GM19395 (cell line): ENCODE measurements around the gene CACNA2D1.
"Not testable (repeated sequence)": the region's sequence is repeated elsewhere in the genome, so short reads cannot be mapped to it uniquely, and the experiment has no call there.

Source experiments
- ATAC-seq: cut with Tn5 transposase; IDR thresholded peaks from one replicate; pipeline ENCODE4 v1.9.1; 2021; ENCODE audit warnings: mild to moderate bottlenecking, moderate library complexity; ENCODE audit not compliant: unreplicated experiment

Gene CACNA2D1

DNA sequence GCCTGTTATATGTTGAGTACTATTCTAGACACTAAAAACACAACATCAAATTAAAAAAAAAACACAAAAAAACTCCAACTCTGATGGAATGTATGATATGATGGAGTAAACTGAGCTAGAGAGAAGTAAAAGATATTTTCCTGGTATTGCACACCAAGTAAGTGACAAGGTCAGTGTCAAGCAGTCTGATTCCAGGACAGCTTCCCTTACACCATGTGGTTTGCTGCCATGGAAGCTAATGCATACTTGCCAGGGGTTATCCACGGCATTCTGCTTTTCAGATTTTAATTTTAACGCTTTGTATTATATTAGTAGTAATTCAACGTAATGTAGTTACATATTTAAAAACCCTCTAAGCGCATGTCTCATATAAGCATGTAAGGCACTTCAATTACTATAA is 48.4 kb downstream of the CACNA2D1 start:
- no peak for ATAC-seq

DNA sequence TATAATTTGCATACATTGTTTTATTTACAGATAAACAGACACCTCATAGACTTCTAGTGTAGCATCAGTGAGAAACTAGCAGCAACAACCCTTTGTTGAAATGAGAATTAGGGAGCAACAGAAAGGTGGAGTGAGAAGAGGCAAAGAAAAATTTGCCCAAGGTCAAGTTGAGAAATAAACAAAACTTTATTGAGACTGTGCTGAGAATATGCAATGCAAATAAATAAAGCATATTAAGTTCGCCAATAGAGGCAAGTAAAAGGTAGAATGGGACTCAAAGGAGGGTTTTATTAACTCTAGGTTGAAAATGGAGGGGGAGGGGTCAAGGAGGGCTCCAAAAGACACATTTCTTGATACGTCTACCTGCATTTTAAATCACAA is 49.7 kb downstream of the CACNA2D1 start:
- ATAC-seq: no peak

DNA sequence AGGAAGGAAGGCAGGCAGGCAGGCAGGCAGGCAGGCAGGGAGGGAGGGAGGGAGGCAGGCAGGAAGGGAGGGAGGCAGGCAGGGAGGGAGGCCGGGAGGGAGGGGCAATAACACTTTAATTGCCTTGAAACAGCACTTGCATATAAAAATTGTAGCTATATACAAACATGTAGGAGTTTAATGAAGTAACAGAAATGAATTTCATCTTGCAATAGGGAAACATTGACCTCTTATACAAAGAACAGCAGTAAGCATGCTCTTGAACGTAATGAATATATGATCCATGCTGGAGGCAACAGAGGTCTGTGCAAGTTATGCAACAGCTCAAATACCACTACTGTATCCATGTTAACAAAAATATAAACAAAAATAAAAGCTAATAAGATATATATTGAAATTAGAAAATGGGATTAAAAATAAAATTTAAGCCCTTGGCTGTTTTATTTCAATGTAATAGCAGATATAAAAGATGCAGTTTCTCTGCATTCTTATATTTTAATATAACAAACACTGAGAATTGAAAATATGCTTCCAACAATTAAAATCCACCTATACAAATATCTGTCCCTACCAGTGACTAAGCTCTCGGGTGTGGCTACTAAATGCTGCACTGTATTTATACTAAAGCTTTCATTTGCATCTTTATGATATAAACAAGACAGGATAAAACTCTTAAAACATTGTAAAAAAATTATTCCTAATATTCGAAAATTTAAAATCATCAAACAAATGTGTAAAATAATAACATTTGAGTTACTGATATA is 50.3 kb downstream of the CACNA2D1 start:
- no peak for ATAC-seq

DNA sequence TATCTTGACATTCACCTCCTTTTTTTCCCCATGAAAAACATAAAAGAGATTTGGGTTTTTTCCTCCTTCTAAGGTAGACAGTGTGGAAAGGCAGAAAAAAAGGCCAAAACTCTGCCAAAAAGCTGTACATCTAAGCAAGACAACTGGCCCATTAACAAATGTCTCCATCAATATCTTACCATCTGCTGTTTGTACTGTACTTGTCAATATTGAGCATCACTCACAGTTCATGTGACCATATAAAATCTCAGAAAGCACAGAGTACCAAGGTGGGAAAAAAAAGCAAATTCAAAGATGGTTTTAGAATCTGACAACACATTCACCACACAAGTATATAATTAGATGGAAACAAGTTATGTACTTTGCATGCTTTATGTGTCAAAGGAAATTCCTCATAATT is 52.6 kb downstream of the CACNA2D1 start:
- ATAC-seq: no peak

DNA sequence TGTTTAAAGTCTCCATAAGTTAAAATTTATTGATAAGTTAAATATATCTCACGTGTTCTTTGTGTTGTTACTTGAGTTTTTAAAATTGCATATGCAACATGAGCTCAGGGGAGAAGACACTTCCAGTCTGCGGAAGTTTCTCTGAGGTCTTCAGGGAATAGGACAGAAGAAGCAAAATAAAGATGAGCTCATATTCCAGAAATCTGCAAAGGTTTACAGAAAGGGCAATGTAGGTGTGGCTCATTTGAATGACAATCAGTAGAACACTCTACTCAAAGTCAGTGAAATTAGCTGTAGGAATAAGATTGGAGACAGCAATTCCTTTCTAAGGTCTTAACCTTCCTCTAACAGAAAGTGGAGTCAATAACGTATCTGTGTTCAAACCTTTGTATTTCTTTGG is 53.7 kb downstream of the CACNA2D1 start:
- no peak for ATAC-seq

DNA sequence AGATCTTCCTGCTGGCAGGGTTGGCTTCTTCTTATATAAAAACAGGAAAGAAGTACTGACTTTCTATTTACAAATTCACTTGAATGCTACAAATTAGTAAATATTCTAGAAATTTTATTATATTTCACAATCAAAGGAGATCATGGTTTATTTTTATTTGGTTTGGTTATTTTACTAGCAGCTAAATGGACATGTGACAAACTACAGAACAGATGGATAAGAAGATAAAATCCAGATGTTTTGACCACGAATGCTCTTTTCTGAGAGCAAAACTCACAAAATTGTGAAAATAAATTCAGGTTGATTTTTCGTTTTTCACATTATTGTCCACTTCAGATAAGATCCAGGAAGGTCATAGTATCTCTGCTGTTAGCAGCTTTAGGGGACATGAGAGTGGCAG is 55.4 kb downstream of the CACNA2D1 start:
- ATAC-seq: no peak

DNA sequence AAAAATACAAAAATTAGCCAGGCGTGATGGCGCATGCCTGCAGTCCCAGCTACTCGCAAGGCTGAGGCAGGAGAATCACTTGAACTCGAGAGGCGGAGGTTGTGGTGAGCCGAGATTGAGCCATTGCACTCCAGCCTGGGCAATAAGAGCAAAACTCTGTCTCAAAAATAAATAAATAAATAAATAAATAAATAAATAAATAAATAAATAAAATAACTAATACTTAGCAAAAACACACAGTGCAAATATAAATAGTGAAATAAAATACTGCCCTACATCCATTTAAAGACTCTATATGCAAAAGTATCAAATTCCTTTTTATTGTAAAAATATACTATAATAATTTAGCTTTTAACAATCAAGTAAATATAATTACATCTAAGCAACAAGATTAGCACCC is 57.0 kb downstream of the CACNA2D1 start:
- not testable (repeated sequence) for ATAC-seq

DNA sequence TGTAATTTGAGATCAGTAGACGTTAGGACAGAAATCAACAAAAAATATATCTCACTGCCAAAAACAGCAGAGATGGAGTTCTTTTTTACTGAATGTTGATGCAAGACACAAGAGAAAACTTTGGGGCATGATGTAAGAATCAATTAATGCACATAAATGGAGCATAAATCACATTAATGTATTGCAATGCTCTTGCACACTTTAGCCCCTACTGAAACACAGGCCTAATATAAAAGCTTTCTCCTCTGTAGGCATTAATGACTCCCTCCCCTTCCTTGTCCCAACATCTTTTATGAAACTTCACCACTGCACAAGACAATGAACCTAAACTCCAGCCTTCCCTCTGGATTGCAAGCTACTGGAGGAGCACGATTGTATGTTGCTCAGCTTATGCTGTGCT is 58.8 kb downstream of the CACNA2D1 start:
- ATAC-seq: no peak

DNA sequence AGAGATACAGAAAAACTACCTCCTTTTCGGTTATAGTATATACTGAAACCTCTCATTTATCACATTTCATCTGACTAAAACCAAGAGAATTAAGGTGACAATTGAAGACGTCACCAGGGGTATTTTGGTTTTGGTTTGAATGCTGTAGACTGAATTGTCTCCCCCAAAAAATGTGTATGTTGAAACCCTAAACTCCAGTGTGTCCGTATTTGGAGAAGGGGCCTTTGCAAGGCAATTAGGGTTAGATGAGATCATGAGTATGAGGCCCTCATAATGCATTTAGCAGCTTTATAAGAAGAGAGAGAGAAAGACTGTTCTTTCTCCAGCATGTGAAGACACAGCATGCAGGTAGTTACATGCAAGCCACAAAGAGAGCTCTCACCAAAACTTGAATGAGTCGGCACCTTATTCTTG is 59.5 kb downstream of the CACNA2D1 start:
- peak; percentile 60 for ATAC-seq

DNA sequence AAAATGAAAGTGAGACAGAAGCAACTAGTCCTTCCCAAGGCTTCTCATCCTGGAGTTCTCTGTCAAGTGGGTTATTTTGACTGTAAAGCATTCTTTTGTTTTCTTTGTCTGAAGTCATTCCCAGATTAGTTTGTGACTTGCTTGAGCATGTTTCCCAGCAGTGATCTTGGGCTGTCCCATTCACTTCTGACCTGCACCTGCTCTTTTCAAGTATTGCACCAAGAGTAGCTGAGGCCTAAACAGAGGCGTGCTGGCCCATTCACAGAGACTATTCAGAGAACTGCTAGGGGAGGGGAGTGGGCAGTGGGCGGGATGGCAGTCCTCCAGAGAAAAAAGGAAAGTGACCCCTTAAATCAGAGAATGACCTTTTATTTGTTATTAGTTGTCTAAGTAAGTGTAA is 61.3 kb downstream of the CACNA2D1 start:
- no peak for ATAC-seq

DNA sequence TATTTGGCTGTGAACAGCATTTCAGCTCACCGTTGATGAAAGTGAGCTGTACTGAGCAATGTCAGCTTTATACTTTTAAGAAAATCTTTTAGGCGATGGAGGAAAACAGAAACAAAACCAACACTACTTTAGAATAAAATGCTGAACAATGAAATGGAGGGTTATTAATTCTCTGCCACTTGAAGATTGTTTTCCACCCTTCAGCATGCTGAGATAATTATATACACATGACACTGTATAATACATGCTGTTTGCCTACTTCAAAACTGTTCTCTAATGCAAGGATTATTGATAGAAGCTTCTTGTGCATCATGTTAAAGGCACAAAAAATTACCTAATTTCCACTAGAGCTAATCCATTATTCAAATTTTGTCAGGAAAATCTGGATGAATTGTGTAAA is 66.8 kb downstream of the CACNA2D1 start:
- no peak for ATAC-seq

DNA sequence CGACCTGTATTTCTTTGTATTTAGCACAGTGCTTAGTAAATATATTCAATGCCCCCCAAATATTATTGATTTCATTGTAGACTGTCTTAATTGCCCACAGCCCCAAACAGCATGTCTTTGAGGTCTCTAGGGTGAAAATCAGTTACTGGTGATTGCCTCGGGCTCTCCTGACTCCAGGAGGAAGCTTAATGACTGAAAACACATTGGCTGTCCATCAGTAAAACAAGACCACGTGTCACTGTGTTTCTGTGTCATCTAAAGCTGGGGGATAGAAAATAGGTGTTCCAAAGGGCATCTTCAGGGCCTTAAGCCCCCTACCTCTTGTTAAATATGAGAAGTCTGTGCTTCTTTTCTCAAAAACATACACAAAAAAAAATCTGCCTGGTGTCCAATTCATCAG is 67.9 kb downstream of the CACNA2D1 start:
- no peak for ATAC-seq

DNA sequence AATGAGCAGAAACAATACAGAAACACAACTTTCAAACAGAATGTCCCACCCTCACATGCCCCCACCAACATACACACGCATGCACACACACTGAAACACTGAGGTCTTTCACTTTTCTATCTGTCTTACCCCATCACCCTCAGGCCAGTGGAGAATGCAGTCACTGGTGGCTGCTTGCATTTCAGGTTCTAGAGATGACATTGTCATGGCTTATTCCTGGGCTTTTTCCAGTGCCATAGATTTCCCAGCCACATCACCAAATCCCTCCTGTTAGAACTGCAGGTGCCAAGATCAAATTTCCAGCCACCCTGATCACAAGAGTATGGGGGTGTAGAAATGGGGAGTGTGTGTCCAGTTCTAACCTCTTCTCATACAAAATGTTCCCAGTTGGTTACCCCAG is 68.4 kb downstream of the CACNA2D1 start:
- ATAC-seq: no peak

DNA sequence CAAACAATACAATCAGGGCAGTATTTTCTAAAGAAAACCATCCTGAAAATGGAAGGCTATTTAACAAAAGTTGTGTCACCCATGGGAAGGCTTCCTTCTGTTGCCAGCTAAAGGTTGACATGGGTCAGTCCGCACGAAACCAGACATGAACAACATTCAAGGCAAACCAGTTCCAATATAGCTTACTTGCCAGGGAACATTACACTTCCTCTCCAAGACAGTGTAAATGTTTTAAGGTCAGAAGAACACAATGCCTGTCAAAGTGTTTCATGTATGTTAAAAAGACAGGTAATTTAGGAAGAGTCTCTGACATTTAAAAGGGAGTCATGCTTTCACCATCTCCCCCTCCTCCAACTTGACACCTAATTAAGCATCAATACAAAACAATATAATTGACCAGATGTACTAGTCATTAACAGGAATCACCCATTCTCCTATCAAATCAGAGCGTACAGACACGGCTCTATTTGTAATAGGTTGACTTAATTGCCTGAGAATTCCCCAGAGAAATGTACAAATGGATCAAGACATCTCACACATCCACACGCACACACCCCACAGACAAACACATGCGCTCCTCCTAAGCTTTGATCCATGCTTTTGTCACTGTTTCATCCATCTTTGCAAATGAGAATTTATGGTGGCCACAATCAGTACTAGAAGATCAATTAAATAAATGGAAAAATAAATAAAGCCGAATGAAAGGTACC is 69.5 kb downstream of the CACNA2D1 start:
- ATAC-seq: no peak

DNA sequence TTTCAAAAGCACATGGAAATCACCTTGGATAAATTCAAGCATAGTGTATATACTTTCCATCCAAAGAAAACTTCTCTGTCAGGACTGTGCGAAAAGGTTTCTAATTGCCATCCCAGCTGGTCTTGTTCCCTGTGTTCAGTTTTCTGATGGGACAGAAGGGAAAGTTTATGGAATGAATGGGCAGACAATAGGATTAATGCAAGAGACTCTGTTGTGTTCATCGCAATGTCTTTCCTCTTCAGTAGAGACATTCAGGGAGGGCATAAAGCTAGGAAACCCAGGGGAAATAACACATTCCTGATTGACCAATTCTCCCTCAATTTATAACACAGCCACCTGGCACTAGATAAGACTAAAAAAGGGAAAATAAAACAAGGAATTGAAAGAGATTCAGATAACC is 78.9 kb downstream of the CACNA2D1 start:
- no peak for ATAC-seq

DNA sequence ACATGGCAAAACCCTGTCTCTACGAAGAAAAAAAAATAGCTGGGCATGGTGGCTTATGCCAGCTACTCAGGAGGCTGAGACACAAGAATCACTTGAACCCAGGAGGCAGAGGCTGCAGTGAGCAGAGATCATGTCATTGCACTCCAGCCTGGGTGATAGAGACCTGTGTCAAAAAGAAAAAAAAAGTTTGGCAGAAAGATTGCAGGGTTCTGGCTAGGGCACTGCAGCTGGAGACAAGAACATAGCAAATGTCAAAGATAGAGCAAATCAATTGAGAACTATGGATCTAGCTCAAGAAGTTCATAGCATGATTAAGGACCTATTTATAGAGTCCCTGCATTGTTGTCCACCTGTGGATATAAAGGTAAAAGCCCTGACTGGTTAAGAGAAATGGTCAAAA is 79.5 kb downstream of the CACNA2D1 start:
- ATAC-seq: no peak

DNA sequence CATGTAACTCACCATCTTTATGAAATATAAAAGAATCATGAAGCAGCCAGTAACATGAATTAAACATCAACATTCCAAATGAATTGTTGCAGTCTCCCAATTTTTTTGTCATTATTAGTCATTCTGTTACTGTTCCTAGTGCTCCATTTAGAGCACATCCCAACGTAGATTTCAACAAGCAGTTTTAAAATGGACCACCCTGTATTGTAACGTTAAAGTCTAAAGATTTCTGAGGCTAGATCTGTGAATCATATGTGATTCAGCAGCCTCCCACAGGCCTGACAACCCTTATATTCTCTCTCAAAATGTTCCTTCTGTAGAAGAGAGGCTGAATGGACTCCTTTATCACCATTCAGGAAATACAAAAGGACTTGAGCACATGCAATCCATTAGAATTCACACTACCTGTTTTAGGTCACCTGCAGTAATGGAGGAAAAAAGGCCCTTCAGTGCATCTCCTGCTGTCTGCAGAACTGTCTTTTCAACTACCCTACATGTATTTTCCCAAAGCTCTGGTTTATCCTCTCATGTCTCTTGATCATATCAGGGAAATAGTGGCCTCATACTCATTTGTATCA is 81.4 kb downstream of the CACNA2D1 start:
- ATAC-seq: no peak

DNA sequence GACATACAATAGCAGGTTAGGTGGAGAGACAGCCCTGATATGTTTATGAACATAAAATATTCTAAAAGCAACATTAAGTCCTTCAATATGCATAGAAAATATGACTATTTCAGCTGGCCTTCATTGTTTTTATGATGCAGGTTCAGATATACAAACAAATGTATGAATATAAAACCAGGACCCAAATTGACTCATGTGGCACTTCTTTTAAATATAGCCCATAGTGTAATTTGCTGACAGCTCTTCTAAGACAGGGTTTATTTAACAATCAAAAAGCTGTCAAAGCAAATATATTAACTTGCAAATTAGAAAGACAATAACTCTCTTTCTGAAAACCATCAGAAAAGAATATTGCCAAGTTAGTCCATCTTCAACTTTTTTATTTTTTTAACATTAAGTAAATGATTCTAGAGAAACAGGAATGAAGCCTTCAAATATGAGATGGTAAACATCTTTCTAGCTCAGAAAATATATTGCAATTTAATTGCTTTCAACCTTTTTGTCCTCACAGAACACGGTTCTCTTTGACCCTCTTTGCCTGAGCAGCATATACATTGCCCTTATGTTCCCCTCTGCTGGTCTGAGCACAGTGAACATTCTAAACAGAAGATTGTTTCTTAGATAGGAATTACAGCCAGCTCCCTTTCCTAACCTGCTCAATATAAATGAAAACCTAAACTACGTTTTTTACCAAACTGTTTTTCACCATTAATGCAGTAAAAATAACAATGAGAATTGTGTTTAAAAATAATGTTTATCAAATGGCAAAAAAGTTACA is 82.8 kb downstream of the CACNA2D1 start:
- ATAC-seq: no peak

DNA sequence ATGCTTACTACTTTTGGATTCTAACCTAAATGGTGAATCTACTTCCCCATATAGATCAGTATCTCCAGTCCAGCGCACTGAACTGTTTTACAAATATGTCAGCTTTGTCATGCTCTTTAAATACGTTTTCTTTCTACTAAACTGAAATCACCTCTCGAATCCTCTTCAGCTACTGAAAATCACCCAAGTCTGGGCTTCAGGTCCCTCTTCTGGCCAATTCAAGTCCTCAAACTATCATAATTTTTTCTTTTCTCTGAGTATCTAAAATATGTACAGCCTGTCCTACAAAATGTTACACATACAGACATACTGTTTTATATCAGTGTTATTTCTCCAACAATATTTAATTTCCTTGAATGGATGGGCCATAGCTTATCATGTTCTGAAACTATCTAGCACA is 84.2 kb downstream of the CACNA2D1 start:
- ATAC-seq: no peak

DNA sequence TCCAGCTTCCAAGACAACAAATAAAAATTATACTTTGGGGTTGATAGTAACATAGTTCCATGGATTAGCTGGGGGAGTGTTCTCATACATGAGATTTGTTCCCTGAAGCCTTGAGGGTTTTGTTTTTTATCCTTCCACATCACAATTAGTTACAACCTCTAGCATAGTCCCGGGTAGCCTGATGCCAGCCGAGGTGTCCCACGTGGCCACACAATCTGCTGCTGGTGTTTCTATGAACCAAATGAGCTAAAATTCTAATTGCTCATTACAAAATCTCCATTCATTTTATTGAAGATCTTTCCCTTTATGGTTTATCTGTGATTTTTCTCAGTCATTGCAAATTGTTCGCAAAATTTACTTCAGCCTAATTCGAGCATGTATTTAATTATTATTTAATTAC is 84.7 kb downstream of the CACNA2D1 start:
- ATAC-seq: no peak

DNA sequence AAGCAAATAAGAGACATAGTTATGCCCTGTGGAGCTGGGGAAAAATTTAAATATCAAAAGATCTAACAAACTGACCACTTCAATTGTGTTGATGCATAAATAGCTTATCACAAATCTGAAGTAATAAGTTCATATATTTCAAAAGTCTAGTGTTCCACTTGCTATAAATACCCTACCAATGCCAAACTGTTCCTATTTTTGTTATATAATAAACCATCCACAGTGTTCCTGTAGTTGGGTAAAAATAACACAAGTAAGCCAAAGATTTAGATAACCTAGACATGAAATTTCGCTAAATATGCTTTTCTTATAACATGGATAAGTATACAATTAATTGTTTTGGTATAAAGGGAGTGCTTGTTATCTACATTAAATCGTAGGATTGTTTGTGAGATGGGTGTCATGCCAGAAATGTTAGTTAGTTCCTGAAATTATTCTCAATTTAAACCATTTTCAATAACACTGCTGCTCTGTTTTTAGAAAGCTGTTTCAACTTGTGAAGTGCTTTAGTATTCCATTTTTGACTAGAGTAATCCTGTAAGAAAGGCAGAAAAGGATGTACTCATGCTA is 85.5 kb downstream of the CACNA2D1 start:
- ATAC-seq: no peak
